Measurements from ENCODE around the gene NR3C2.

DNA sequence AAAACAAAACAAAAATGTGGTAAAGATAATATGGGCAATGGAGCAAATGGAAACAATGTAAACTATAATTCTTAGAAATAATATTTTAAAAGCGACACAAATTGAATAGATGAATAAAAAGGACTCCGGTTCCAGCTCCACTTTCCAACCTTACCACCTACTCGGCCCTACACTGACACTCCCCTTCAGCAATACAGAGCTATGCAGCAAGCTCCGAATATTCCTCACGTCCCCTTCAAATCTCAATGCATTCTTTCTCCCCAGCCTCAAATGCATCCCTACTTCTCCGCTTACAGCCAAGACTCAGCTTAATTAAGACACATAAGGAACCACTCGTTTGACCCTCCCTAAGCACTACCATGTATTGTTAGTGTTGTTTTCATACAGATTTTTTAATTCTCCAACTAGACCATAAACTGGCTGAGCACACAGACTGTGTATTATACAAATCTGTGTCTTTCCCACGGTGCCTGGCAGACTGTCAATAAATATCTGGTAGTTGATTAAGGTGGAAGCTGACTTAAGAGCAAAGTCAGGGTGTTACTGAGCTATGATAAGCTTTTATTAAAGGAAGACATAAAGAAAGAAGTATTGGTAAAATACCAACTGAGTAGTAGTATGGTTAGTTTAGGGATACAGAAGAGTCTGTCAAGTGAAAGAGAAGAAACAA lies 219.1 kb downstream of the NR3C2 start:
- TF ChIP-seq, protein P1, sequence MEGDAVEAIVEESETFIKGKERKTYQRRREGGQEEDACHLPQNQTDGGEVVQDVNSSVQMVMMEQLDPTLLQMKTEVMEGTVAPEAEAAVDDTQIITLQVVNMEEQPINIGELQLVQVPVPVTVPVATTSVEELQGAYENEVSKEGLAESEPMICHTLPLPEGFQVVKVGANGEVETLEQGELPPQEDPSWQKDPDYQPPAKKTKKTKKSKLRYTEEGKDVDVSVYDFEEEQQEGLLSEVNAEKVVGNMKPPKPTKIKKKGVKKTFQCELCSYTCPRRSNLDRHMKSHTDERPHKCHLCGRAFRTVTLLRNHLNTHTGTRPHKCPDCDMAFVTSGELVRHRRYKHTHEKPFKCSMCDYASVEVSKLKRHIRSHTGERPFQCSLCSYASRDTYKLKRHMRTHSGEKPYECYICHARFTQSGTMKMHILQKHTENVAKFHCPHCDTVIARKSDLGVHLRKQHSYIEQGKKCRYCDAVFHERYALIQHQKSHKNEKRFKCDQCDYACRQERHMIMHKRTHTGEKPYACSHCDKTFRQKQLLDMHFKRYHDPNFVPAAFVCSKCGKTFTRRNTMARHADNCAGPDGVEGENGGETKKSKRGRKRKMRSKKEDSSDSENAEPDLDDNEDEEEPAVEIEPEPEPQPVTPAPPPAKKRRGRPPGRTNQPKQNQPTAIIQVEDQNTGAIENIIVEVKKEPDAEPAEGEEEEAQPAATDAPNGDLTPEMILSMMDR (IDR thresholded peaks at IDR 0.05): no peak
- no peak for TF ChIP-seq POLR2A (IDR thresholded peaks at IDR 0.05)

Measured in adrenal gland (tissue), 5 donors.